Thyroid gland (tissue), 4 donors: ENCODE data around the gene E2F4. TPM values are rescaled to one million over a fixed set of nuclear protein-coding genes. Genes with fewer than 3 reads are reported as not detected.
A peak's percentile ranks its signal among the peaks of the same experiment; 100 is the strongest.

Source experiments
- DNase-seq, 2 donors: peaks; one replicate each; pipeline ENCODE4 v3.0.0-alpha.2; 2019
- H3K27ac ChIP-seq, 3 donors: fragments of 200-600 bp; sonication (generic); 1 replicate in 2 of 3; 2 replicates in 1 of 3; pipeline ENCODE4 v1.5.1; 2016 to 2019; ENCODE audit warnings: mild to moderate bottlenecking in 1 of 3, moderate library complexity in 1 of 3
- H3K27me3 ChIP-seq: fragments of 200-600 bp; sonication (generic); one replicate; pipeline ENCODE4 v1.5.1; 2019
- H3K36me3 ChIP-seq, 2 donors: fragments of 200-600 bp; sonication (generic); one replicate each; pipeline ENCODE4 v1.5.1; 2016 to 2019
- H3K4me1 ChIP-seq, 2 donors: fragments of 200-600 bp; sonication (generic); one replicate each; pipeline ENCODE4 v1.5.1; 2017 to 2019
- H3K4me3 ChIP-seq, 3 donors: fragments of 200-600 bp; sonication (generic); replicated peaks in 1 of 3; 1 replicate in 2 of 3; 2 replicates in 1 of 3; pipeline ENCODE4 v1.5.1; 2016; ENCODE audit warnings: mild to moderate bottlenecking in 1 of 3
- H3K9me3 ChIP-seq: fragments of 200-600 bp; sonication (generic); one replicate; pipeline ENCODE4 v1.5.1; 2017
- CTCF ChIP-seq, 6 experiments: fragments of 200-600 bp in 3 of 6; fragments of 450-650 bp in 3 of 6; sonication (generic) in 3 of 6; IDR thresholded peaks; one replicate each; pipeline ENCODE4 v1.5.1; 2016 to 2019; ENCODE audit warnings: antibody characterized with exemption in 6 of 6, mild to moderate bottlenecking in 2 of 6, inconsistent platforms in 1 of 6, moderate library complexity in 1 of 6
- POLR2A ChIP-seq, 2 donors: fragments of 450-650 bp; IDR thresholded peaks; one replicate each; pipeline ENCODE4 v1.6.1; 2017; ENCODE audit warnings: antibody characterized with exemption in 2 of 2, mild to moderate bottlenecking in 2 of 2, moderate library complexity in 1 of 2
- WGBS, 2 donors: methylation state at CpG; one replicate each; pipeline ENCODE4 v1.1.5; 2017; 5-methylcytosine and 5-hydroxymethylcytosine counted together
- intact Hi-C: fragments of 100-400 bp; cut with DNase I; formaldehyde crosslinking; loops from one replicate; pipeline ENCODE4 v1.15.1; 2023
- total RNA-seq, 4 donors: library from RNA; depleted of rRNA; stranded (reverse); fragments of >200 nt; gene quantifications; one replicate each; pipeline ENCODE4 v1.2.3, GENCODE V29; 2016

Gene E2F4
- total RNA-seq, 4 donors from 2014 or later: 77.6 to 117 (median 89.1) TPM

DNA sequence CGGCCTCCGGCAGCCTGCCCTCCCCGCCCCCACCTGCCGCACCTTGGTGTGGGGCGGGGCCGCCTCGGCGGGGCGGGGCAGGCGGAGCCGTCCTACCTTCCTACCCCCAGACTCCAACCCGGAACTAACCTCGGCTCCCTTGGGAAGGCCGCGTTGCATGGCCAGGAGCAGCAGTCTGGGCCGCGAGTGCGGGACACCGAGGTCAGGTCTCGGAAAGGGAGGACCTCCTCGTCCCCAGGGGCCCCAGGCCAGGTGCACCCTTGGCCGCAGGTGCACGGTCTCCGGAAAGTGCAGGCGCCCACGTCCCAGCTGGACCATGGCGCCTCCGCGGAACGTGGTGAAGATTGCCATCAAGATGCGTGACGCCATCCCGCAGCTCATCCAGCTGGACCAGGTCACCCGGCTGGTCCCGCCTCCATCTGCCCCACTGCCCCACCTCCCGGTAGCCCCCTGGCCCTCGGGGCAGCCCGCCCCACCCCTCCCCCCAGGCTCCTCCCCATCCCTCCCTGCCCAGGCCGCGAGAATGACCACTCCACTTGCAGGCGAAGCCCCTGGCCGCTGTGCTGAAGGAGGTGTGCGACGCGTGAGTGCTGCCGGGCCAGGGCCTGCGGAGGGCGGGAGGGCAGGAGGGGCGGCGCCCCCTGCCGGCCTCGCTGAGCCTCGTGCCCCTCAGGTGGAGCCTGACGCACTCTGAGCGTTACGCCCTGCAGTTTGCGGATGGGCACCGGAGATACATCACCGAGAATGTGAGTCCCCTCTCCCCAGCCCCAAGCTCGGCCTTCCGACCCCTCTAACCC is 7.3 kb downstream of the E2F4 start, which contains the start of gene ELMO3:
Gene ELMO3 (plus strand): TSS at position 121 of the 797 bp plus-strand sequence. CDS start 196 bp downstream, at position 317.
- Histone ChIP-seq H3K4me1 (peaks cover 8 to 18% of the 10 kb centered on the region in 2 donors), H3K36me3 (peaks cover 53 to 55% of the 10 kb centered on the region in 2 donors), H3K4me3 (peak within 1 kb of the TSS in 1 of 3 donors; percentile 41), H3K27me3 (no peaks in the 10 kb centered on the region), H3K27ac (peak within 1 kb of the TSS; percentile 34 to 54 (median 51)), H3K9me3 (no peaks in the 10 kb centered on the region)
- peak; percentile 79 to 80 for DNase-seq
- WGBS, 2 donors: 19 to 37% methylated on average over 19 to 31 of the region's 61 CpGs
- intact Hi-C loops: no loop called here
- TF ChIP-seq CTCF (IDR thresholded peaks at IDR 0.05): peak in 3 of 6 experiments; percentile 32 to 45 (median 41)
- peak in 1 of 2 donors; percentile 60 for TF ChIP-seq POLR2A (IDR thresholded peaks at IDR 0.05)

DNA sequence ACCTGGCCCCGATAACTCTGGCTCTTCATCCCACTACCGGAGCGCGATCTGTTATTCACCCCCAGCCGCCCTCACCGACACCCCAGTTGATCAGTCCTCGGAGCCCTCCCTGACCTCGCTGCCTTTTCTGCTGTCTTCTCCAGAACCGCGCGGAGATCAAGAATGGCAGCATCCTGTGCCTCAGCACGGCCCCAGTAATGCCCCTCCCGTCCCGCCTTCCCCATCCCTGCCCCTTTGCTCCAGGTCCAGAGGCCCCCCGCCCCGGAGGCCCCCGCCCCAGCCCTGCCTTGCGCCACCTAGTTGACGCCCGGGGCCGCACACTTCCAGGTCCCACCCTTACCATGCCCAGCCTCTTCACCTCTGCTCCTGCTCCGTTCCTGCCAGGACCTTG is 7.8 kb downstream of the E2F4 start:
- H3K4me3 ChIP-seq: peak overlapping the region in 1 of 3 donors; percentile 41
- WGBS, 2 donors: 30 to 45% methylated on average over 20 to 22 of the region's 22 CpGs
- peaks cover 49 to 51% of the 10 kb centered on the region in 2 donors for H3K36me3 ChIP-seq
- H3K9me3 ChIP-seq: no peaks in the 10 kb centered on the region
- peaks cover 8 to 18% of the 10 kb centered on the region in 2 donors for H3K4me1 ChIP-seq
- peak; percentile 23 to 34 for DNase-seq
- no peak overlapping the region for H3K27ac ChIP-seq
- no peaks in the 10 kb centered on the region for H3K27me3 ChIP-seq
- intact Hi-C loops: no loop called here
- TF ChIP-seq CTCF (IDR thresholded peaks at IDR 0.05) (peak in 1 of 6 experiments; percentile 28), POLR2A (IDR thresholded peaks at IDR 0.05) (no peak)

DNA sequence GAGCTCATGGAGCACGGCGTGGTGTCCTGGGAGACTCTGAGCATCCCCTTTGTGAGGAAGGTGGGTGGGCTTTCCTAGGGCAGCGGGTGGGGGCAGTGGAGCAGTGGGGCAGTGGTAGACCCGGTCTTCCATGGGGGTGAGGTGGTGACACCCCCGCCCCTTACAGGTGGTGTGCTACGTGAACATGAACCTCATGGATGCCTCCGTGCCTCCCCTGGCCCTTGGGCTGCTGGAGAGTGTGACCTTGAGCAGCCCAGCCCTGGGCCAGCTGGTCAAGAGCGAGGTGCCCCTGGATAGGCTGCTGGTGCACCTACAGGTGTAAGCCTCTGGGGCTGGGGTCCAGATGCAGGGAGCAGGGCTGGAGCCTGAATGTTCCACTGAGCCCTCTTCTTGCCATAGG is 8.5 kb downstream of the E2F4 start:
- peaks cover 42 to 44% of the 10 kb centered on the region in 2 donors for H3K36me3 ChIP-seq
- 90 to 94% methylated on average over 8 of the region's 8 CpGs for WGBS, 2 donors
- no peak overlapping the region for H3K4me3 ChIP-seq
- H3K27ac ChIP-seq: no peak overlapping the region
- no peaks in the 10 kb centered on the region for H3K27me3 ChIP-seq
- H3K9me3 ChIP-seq: no peaks in the 10 kb centered on the region
- no peak for DNase-seq
- TF ChIP-seq POLR2A (IDR thresholded peaks at IDR 0.05) (no peak), CTCF (IDR thresholded peaks at IDR 0.05) (no peak)
- intact Hi-C loops: no loop called here
- peaks cover 8 to 18% of the 10 kb centered on the region in 2 donors for H3K4me1 ChIP-seq

GRCh38 chr16:67201411-67202345 is 9.7 kb downstream of the E2F4 start:
- Histone ChIP-seq H3K9me3 (no peaks in the 10 kb centered on the region), H3K27ac (no peak overlapping the region), H3K27me3 (no peaks in the 10 kb centered on the region), H3K36me3 (peaks cover 30 to 32% of the 10 kb centered on the region in 2 donors), H3K4me3 (no peak overlapping the region), H3K4me1 (peaks cover 8 to 18% of the 10 kb centered on the region in 2 donors)
- TF ChIP-seq POLR2A (IDR thresholded peaks at IDR 0.05) (no peak), CTCF (IDR thresholded peaks at IDR 0.05) (no peak)
- no peak for DNase-seq
- intact Hi-C loops: no loop called here
- 94 to 97% methylated on average over 27 to 33 of the region's 40 CpGs for WGBS, 2 donors
